Suprapubic skin (tissue), 4 donors: Measurements from ENCODE around the gene CDH10. TPM values are rescaled to one million over a fixed set of nuclear protein-coding genes. Genes with fewer than 3 reads are reported as not detected.

Source experiments
- DNase-seq, 2 donors: peaks; one replicate each; pipeline ENCODE4 v3.0.0-alpha.2; 2019; ENCODE audit warnings: low spot score in 2 of 2
- H3K27ac ChIP-seq: fragments of 200-600 bp; sonication (generic); one replicate; pipeline ENCODE4 v1.5.1; 2019
- H3K27me3 ChIP-seq: fragments of 200-600 bp; sonication (generic); one replicate; pipeline ENCODE4 v1.5.1; 2019
- H3K36me3 ChIP-seq: fragments of 200-600 bp; sonication (generic); one replicate; pipeline ENCODE4 v1.5.1; 2019
- H3K4me1 ChIP-seq: fragments of 200-600 bp; sonication (generic); one replicate; pipeline ENCODE4 v1.5.1; 2019
- H3K4me3 ChIP-seq: fragments of 200-600 bp; sonication (generic); one replicate; pipeline ENCODE4 v1.5.1; 2019; ENCODE audit warnings: mild to moderate bottlenecking
- H3K9me3 ChIP-seq: fragments of 200-600 bp; sonication (generic); one replicate; pipeline ENCODE4 v1.5.1; 2019
- CTCF ChIP-seq, 2 donors: fragments of 200-600 bp in 1 of 2; fragments of 450-650 bp in 1 of 2; sonication (generic) in 1 of 2; IDR thresholded peaks; one replicate each; pipeline ENCODE4 v1.5.1; 2016 to 2019; ENCODE audit warnings: antibody characterized with exemption in 2 of 2, mild to moderate bottlenecking in 1 of 2, moderate library complexity in 1 of 2
- EP300 ChIP-seq: sonication (generic); formaldehyde crosslinking; IDR thresholded peaks from one replicate; pipeline ENCODE4 v1.6.1; 2017; ENCODE audit warnings: antibody characterized with exemption
- POLR2A ChIP-seq, 2 donors: fragments of 450-650 bp; IDR thresholded peaks; one replicate each; pipeline ENCODE4 v1.6.1; 2017; ENCODE audit warnings: antibody characterized with exemption in 2 of 2, mild to moderate bottlenecking in 2 of 2, moderate library complexity in 2 of 2
- POLR2AphosphoS5 ChIP-seq, 3 donors: sonication (generic); formaldehyde crosslinking; IDR thresholded peaks; one replicate each; pipeline ENCODE4 v1.6.1; 2017; ENCODE audit warnings: antibody characterized with exemption in 3 of 3
- WGBS: methylation state at CpG from one replicate; pipeline ENCODE4 v1.1.5; 2018; 5-methylcytosine and 5-hydroxymethylcytosine counted together
- total RNA-seq, 4 donors: library from RNA; depleted of rRNA; stranded (reverse); fragments of >200 nt; gene quantifications; one replicate each; pipeline ENCODE4 v1.1.0, GENCODE V29; 2016

CDH10 gene
- total RNA-seq, 4 donors from 2014 or later, result not detected

GRCh38 chr5:24538346-24538745, 106.4 kb downstream of the CDH10 start:
- Histone ChIP-seq H3K36me3 (no peaks in the 10 kb centered on the region), H3K9me3 (no peaks in the 10 kb centered on the region), H3K4me3 (no peak overlapping the region), H3K27me3 (no peaks in the 10 kb centered on the region), H3K27ac (no peak overlapping the region), H3K4me1 (no peaks in the 10 kb centered on the region)
- DNase-seq, result no peak
- WGBS, result 89% methylated on average over 1 of the region's 1 CpG
- TF ChIP-seq POLR2AphosphoS5 (IDR thresholded peaks at IDR 0.05) (no peak), CTCF (IDR thresholded peaks at IDR 0.05) (no peak), EP300 (no peak), POLR2A (IDR thresholded peaks at IDR 0.05) (no peak)

- DNase-seq, result no peak
- Histone ChIP-seq H3K27me3 (no peaks in the 10 kb centered on the region), H3K4me1 (no peaks in the 10 kb centered on the region), H3K9me3 (no peaks in the 10 kb centered on the region), H3K27ac (no peak overlapping the region), H3K36me3 (no peaks in the 10 kb centered on the region), H3K4me3 (no peak overlapping the region)
- no peak for TF ChIP-seq EP300
- no peak for TF ChIP-seq POLR2A (IDR thresholded peaks at IDR 0.05)
- no peak for TF ChIP-seq POLR2AphosphoS5 (IDR thresholded peaks at IDR 0.05)
- TF ChIP-seq CTCF (IDR thresholded peaks at IDR 0.05), result no peak
- WGBS, result 88% methylated on average over 2 of the region's 2 CpGs
These were observed 109.1 kb downstream of the CDH10 start for GRCh38 chr5:24535646-24536045.

- H3K27me3 ChIP-seq, result no peaks in the 10 kb centered on the region
- TF ChIP-seq POLR2AphosphoS5 (IDR thresholded peaks at IDR 0.05), result no peak
- H3K4me3 ChIP-seq, result no peak overlapping the region
- no peaks in the 10 kb centered on the region for H3K9me3 ChIP-seq
- H3K27ac ChIP-seq, result no peak overlapping the region
- 95% methylated on average over 1 of the region's 1 CpG for WGBS
- DNase-seq, result no peak
- no peaks in the 10 kb centered on the region for H3K36me3 ChIP-seq
- H3K4me1 ChIP-seq, result no peaks in the 10 kb centered on the region
These were observed 113.9 kb downstream of the CDH10 start for GRCh38 chr5:24530906-24531305.

GRCh38 chr5:24525414-24525813, 119.4 kb downstream of the CDH10 start:
- H3K4me1 ChIP-seq, result no peaks in the 10 kb centered on the region
- no peak overlapping the region for H3K27ac ChIP-seq
- no peak for TF ChIP-seq POLR2AphosphoS5 (IDR thresholded peaks at IDR 0.05)
- no peak for TF ChIP-seq EP300
- no peak for TF ChIP-seq POLR2A (IDR thresholded peaks at IDR 0.05)
- TF ChIP-seq CTCF (IDR thresholded peaks at IDR 0.05), result no peak
- WGBS, result 66% methylated on average over 7 of the region's 7 CpGs
- H3K4me3 ChIP-seq, result no peak overlapping the region
- no peaks in the 10 kb centered on the region for H3K27me3 ChIP-seq
- H3K36me3 ChIP-seq, result no peaks in the 10 kb centered on the region
- H3K9me3 ChIP-seq, result no peaks in the 10 kb centered on the region
- no peak for DNase-seq

- Histone ChIP-seq H3K4me1 (no peaks in the 10 kb centered on the region), H3K27me3 (no peaks in the 10 kb centered on the region), H3K27ac (no peak overlapping the region), H3K36me3 (no peaks in the 10 kb centered on the region), H3K9me3 (no peaks in the 10 kb centered on the region), H3K4me3 (no peak overlapping the region)
- no peak for TF ChIP-seq POLR2A (IDR thresholded peaks at IDR 0.05)
- no peak for TF ChIP-seq CTCF (IDR thresholded peaks at IDR 0.05)
- TF ChIP-seq EP300, result no peak
- no peak for TF ChIP-seq POLR2AphosphoS5 (IDR thresholded peaks at IDR 0.05)
- no peak for DNase-seq
These were observed 132.4 kb downstream of the CDH10 start for GRCh38 chr5:24512423-24512822.

GRCh38 chr5:24510523-24510988, 134.2 kb downstream of the CDH10 start:
- H3K4me1 ChIP-seq, result no peaks in the 10 kb centered on the region
- TF ChIP-seq POLR2AphosphoS5 (IDR thresholded peaks at IDR 0.05) (no peak), POLR2A (IDR thresholded peaks at IDR 0.05) (no peak), EP300 (no peak)
- no peaks in the 10 kb centered on the region for H3K27me3 ChIP-seq
- H3K4me3 ChIP-seq, result no peak overlapping the region
- no peaks in the 10 kb centered on the region for H3K36me3 ChIP-seq
- H3K27ac ChIP-seq, result no peak overlapping the region
- no peak for DNase-seq
- H3K9me3 ChIP-seq, result no peaks in the 10 kb centered on the region
